Measurements from ENCODE around the gene EPSTI1. TPM values are rescaled to one million over a fixed set of nuclear protein-coding genes. Genes with fewer than 3 reads are reported as not detected.

EPSTI1 gene
- total and polyA plus RNA-seq, 9 donors, result 1.5 to 20.8 (median 5.4) TPM

- no peaks in the 10 kb centered on the region for H3K36me3 ChIP-seq
- H3K27me3 ChIP-seq, result no peaks in the 10 kb centered on the region
- 79 to 83% (median 80%) methylated on average over 7 of the region's 7 CpGs for WGBS, 3 donors
- DNase-seq, result no peak
- H3K4me1 ChIP-seq (ENCODE audit: insufficient read depth), result peaks cover 4% of the 10 kb centered on the region
- no peak for TF ChIP-seq CTCF (IDR thresholded peaks at IDR 0.05)
- TF ChIP-seq POLR2A (IDR thresholded peaks at IDR 0.05), result no peak
- TF ChIP-seq EP300 (IDR thresholded peaks at IDR 0.05), result no peak
- H3K4me3 ChIP-seq, result no peak overlapping the region
- peak overlapping the region in 1 of 2 donors; percentile 25 for H3K27ac ChIP-seq
- no peaks in the 10 kb centered on the region for H3K9me3 ChIP-seq
- intact Hi-C loops (cut with DNase I), result no loop called here
These were observed 5.9 kb downstream of the EPSTI1 start for GRCh38 chr13:42986176-42986574.

GRCh38 chr13:42985312-42986175 is 6.5 kb downstream of the EPSTI1 start:
- intact Hi-C loops (cut with DNase I), result no loop called here
- Histone ChIP-seq H3K27me3 (no peaks in the 10 kb centered on the region), H3K36me3 (no peaks in the 10 kb centered on the region), H3K4me3 (no peak overlapping the region), H3K27ac (peak overlapping the region in 1 of 2 donors; percentile 25), H3K9me3 (no peaks in the 10 kb centered on the region), H3K4me1 (ENCODE audit: insufficient read depth) (no peaks in the 10 kb centered on the region)
- 75 to 87% (median 85%) methylated on average over 8 of the region's 8 CpGs for WGBS, 3 donors
- DNase-seq, result peak in 1 of 5 donors; percentile 18
- TF ChIP-seq POLR2A (IDR thresholded peaks at IDR 0.05) (no peak), EP300 (IDR thresholded peaks at IDR 0.05) (no peak), CTCF (IDR thresholded peaks at IDR 0.05) (no peak)

GRCh38 chr13:42984691-42985090 is 7.3 kb downstream of the EPSTI1 start:
- DNase-seq, result no peak
- Histone ChIP-seq H3K36me3 (no peaks in the 10 kb centered on the region), H3K4me1 (ENCODE audit: insufficient read depth) (no peaks in the 10 kb centered on the region), H3K9me3 (no peaks in the 10 kb centered on the region), H3K4me3 (no peak overlapping the region), H3K27me3 (no peaks in the 10 kb centered on the region), H3K27ac (no peak overlapping the region)
- no peak for TF ChIP-seq EP300 (IDR thresholded peaks at IDR 0.05)
- TF ChIP-seq POLR2A (IDR thresholded peaks at IDR 0.05), result no peak
- no peak for TF ChIP-seq CTCF (IDR thresholded peaks at IDR 0.05)
- WGBS, 3 donors, result 87 to 94% (median 93%) methylated on average over 1 of the region's 1 CpG
- intact Hi-C loops (cut with DNase I), result no loop called here

- no peak overlapping the region for H3K27ac ChIP-seq
- intact Hi-C loops (cut with DNase I), result no loop called here
- DNase-seq, result no peak
- no peaks in the 10 kb centered on the region for H3K27me3 ChIP-seq
- no peaks in the 10 kb centered on the region for H3K9me3 ChIP-seq
- H3K4me3 ChIP-seq, result no peak overlapping the region
- TF ChIP-seq EP300 (IDR thresholded peaks at IDR 0.05) (no peak), CTCF (IDR thresholded peaks at IDR 0.05) (no peak), POLR2A (IDR thresholded peaks at IDR 0.05) (no peak)
- no peaks in the 10 kb centered on the region for H3K4me1 ChIP-seq (ENCODE audit: insufficient read depth)
- H3K36me3 ChIP-seq, result no peaks in the 10 kb centered on the region
These were observed 8.0 kb downstream of the EPSTI1 start for GRCh38 chr13:42984026-42984425.
